GM21529 (cell line): ENCODE measurements around the gene N4BP2.
"Not testable (repeated sequence)": the region's sequence is repeated elsewhere in the genome, so short reads cannot be mapped to it uniquely, and the experiment has no call there.

ENCODE experiments used
- ATAC-seq: cut with Tn5 transposase; IDR thresholded peaks from one replicate; pipeline ENCODE4 v1.9.1; 2021; ENCODE audit not compliant: unreplicated experiment

Gene N4BP2

GRCh38 chr4:40056716-40057585 lies at the start of gene N4BP2:
N4BP2 (plus strand) TSS chr4:40056850; CDS start chr4:40097341, 40,491 bp downstream.
- ATAC-seq = peak; percentile 58

GRCh38 chr4:40016007-40016406 lies 40.6 kb upstream of the N4BP2 start:
- no peak for ATAC-seq

DNA sequence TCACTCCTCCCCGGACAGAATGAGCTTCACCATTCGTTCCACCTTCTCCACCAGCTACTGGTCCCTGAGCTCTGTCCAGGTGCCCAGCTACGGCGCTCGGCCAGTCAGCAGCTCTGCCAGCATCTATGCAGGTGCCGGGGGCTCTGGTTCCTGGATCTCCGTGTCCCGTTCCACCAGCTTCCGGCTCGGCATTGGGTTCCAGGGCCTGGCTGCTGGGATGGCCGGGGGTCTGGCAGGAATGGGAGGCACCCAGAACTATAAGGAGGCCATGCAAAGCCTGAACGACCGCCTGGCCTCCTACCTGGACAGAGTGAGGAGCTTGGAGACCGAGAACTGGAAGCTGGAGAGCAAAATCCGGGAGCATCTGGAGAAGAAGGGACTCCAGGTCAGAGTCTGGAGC lies 36.4 kb upstream of the N4BP2 start:
- ATAC-seq = no peak

DNA sequence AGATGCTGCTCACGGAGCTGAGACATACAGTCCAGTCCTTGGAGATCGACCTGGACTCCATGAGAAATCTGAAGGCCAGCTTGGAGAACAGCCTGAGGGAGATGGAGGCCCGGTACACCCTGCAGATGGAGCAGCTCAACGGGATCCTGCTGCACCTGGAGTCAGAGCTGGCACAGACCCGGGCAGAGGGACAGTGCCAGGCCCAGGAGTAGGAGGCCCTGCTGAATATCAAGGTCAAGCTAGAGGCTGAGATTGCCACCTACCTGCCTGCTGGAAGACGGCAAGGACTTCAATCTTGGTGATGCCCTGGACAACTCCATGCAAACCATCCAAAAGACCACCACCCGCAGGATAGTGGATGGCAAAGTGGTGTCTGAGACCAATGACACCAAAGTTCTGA lies 35.5 kb upstream of the N4BP2 start:
- ATAC-seq = not testable (repeated sequence)

- ATAC-seq = not testable (repeated sequence)
Observed at GRCh38 chr4:40024049-40024448, 32.6 kb upstream of the N4BP2 start.

DNA sequence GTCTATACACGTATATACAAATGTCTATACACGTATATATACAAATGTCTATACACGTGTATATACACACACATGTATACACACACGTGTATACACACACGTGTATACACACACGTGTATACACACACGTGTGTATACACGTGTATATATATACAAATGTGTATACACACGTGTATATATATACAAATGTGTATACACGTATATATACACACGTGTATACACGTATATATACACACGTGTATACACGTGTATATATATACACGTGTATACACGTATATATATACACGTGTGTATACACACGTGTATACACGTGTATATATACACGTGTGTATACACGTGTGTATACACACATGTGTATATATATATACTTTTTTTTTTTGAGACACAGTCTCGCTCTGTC lies 23.9 kb upstream of the N4BP2 start:
- no peak for ATAC-seq

- ATAC-seq = no peak
Observed at GRCh38 chr4:40033613-40034012, 23.0 kb upstream of the N4BP2 start.

DNA sequence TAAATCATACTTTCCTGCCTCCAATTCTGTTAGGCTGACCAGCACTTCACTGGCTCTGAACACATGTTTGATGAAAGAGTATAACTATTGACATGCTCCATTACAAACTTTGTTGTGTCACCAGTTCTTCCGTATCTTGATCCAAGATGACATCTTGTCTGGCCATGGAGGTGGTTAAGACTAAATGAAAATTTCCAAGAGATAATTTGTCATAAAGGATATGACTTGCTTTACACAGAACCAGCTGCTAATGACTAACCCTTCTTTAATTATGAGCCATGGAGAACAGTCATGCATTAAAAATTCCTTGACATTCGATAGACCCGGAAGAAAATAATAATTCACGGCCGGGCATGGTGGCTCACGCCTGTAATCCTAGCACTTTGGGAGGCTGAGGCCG lies 17.7 kb upstream of the N4BP2 start:
- ATAC-seq = no peak

GRCh38 chr4:40040908-40041307 lies 15.7 kb upstream of the N4BP2 start:
- ATAC-seq = no peak

GRCh38 chr4:40043786-40044185 lies 12.9 kb upstream of the N4BP2 start:
- ATAC-seq = no peak

DNA sequence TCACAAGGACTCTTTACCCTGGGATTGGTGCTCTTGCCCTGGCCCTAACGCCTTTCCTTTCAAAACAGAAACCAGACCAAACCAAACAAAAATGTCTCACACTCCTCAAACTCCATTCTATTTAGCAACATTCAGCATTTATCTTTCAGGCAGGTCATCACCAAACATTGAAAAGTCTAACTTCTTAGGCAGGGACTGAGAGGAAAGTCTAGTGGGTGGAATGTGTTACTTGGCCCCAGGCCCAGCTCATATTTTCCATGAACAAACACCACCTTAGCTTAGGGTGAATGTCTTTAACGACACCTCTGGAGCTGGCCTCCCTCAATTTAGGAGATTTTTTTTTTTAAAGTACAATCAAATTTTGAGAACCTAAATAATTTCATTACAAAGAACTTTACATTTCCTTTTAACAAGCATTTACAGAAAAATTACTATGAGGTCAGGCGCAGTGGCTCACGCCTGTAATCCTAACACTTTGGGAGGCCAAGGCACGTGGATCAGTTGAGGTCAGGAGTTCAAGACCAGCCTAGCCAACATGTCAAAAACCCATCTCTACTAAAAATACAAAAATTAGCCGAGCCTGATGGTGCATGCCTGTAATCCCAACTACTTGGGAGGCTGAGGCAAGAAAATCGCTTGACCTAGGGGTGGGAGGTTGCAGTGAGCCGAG lies 10.2 kb upstream of the N4BP2 start:
- no peak for ATAC-seq

- no peak for ATAC-seq
Observed at GRCh38 chr4:40053161-40053560, 3.5 kb upstream of the N4BP2 start.

GRCh38 chr4:40055511-40055862 lies 1.2 kb upstream of the N4BP2 start:
- ATAC-seq = peak; percentile 4

DNA sequence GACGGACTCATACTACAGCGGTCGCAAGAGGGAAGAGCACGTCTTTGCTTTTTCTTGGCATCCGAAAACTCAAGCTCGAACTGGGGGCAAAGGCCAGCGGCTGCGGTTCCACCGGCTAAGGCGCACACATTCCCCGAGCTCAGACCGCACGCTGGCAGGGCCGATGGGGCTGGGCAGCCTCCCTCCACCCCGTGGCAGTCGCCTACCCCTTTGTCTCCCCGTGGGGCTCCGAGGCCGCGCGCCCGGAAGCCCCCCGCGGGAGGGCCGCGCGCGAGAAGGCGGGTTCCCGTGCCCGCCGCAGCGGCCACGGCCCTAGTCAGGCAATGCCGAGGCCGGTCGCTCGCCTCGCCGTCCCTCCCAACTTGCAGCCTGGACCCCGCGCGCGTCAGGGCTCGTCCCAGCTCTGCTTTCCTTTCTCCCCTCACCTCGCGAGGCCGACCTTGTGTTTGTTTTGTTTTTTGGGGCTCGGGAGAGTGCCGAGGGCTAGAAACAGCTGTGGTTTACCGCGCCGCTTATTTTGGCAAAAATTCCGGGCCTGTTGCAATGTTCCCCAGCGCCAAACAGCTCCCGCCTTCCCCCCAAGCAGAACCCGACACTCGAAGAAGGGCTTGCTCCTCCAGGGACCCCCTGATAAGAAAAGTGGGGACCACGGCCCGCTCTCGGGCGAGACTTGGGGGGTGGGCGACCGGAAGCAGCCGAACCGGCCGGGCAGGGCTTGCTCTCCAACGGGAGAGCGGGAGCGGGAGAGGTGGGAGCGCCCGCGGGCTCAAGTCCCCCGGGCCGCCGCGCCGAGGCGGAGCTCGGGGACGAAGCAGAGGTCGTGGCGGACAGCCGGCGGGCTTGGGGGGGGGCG lies 561 bp upstream of the N4BP2 start:
- peak; percentile 12 for ATAC-seq

DNA sequence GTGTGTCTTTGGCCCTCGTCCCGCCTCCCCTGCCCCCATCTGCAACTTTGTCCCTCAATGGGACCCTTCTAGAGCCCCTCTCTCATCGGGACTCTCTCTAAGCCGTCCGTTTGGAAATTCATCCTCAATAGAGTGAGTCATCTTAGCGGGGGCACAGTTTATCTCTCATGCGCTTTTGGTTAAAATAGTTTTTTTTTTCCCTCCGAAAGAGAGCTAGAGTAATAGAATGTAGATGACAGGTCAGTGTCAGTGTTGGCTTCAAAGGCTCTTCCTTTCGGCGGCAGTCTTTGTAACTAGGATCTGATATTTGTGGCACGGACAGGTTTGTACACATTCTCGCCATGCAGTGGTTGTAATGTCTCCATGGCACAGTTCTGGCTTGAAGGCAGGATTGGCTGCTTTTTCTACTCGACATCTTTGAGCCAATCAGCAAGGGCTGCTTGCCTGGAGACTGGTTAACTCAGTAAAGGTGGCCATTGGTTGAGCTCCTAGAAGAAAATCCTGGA lies 989 bp downstream of the N4BP2 start:
- ATAC-seq = peak; percentile 75

DNA sequence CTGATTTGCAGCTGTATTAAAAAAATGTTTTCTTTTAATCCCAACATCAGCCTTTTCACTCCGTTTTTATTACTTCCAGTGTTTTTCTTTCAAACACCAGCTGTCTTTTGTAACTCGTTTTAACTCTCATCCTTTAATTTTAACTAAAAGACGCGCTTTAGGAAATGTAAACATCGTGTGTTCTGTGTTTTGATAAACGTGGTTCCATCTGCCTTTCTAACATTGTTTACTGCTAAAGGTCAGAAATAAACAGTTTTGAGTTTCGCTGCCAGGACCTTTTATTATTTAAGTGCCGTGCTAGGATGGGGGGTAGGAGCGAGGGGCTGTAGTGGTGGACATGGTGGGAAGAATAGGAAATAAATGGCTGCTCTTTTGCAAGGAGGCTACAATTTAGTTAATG lies 1.5 kb downstream of the N4BP2 start:
- no peak for ATAC-seq

DNA sequence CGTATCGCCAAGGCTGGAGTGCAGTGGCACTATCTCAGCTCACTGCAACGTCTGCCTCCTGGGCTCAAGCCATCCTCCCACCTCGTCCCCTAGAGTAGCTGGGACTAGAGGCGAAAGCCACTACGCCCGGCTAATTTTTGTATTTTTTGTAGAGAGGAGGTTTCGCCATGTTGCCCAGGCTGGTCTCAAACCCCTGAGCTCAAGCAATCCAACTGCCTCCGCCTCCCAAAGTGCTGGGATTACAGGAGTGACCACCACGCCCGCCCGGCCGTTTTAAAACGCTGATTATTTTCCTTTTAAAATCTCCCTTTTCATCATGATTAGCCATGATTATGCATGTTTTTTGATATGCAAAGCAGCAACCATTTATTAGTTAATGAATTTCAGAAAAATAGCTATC lies 2.2 kb downstream of the N4BP2 start:
- no peak for ATAC-seq

DNA sequence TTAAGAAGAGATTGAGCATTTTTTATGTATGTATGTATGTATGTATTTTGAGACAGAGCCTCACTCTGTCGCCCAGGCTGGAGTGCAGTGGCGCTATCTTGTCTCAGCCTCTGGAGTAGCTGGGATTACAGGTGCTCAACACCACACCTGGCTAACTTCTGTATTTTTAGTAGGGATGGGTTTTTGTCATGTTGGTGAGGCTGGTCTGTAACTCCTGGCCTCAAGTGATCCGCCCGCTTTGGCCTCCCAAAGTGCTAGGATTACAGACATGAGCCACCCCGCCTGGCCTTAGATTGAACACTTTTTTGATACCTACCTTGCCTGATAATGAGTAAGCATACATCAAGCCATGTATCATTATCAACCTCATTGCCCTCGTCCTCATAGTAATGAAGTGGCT lies 2.7 kb downstream of the N4BP2 start:
- ATAC-seq = no peak

GRCh38 chr4:40065010-40065409 lies 8.4 kb downstream of the N4BP2 start:
- no peak for ATAC-seq

DNA sequence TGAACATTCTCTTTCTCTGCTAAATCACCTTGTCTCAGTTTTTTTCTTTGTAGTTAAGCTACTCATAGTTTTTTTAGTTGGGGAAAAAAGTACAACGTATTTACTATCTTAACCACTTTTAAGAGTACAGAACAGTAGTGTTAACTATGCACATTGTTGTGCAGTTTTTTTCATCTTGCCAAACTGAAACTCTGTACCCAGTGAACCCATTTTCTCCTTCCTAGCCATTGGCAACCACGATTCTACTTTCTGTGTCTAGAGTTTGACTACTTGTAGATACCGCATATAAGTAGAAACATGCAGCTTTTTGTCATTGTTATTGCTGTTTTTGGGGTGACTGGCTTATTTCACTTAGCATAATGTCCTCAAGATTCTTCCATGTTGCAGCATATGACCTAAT lies 10.0 kb downstream of the N4BP2 start:
- ATAC-seq = no peak

- ATAC-seq = no peak
Observed at GRCh38 chr4:40070387-40070786, 13.7 kb downstream of the N4BP2 start.
